ENCODE measurements around the gene ANKRD9.
A peak's percentile ranks its signal among the peaks of the same experiment; 100 is the strongest.
"Not testable (repeated sequence)": the region's sequence is repeated elsewhere in the genome, so short reads cannot be mapped to it uniquely, and the experiment has no call there.

ANKRD9 gene

DNA sequence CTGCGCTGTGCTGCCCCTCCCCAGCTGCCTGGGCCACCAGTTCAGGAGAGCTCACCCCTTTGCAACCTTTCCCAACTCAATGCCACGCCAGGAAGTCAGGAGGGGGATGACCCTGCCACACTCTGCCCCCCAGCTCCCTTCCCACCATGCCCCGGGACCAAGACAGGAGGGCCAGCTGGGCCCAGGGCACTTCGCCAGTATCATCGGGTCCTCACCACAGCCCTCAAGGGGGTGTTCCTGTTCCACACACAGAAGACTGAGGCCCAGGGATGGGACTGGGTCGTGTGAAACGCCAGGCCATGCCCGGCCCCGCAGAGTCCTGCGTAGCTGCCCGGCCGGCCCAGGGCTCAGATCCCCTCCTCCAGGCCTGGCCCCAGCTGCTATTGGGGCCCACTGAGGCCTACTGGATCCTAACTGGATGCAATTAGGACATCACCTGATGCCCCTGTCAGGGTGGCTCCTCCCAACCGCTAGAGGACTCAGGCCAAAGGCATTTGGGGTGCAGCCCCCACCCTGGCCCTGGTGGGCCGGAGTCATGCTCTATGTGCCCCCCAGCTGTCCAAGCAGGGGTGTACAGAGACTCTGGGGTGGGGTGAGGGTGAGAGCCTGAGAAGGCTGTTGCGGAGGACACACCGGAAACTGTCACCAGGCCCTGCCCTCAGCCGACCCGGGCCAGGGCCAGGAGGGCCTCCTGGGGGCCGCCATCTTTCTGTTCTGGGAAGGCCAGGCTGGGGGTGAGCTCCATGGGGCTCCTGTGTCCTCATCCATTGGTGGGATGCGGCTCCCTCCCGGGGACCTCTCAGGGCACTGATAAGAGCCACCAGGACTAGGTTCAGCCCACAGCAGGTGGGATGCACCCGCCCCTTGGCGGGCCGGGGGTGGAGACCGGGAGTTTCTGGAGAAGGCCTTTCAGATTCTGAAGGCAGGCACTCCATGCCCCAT, 29.3 kb upstream of the ANKRD9 start:
- no peak for DNase-seq (ENCODE audit: low read depth in 3 of 3)

- no peak for DNase-seq (ENCODE audit: low read depth in 3 of 3)
Measured at GRCh38 chr14:102537981-102538601, 28.5 kb upstream of the ANKRD9 start.

DNA sequence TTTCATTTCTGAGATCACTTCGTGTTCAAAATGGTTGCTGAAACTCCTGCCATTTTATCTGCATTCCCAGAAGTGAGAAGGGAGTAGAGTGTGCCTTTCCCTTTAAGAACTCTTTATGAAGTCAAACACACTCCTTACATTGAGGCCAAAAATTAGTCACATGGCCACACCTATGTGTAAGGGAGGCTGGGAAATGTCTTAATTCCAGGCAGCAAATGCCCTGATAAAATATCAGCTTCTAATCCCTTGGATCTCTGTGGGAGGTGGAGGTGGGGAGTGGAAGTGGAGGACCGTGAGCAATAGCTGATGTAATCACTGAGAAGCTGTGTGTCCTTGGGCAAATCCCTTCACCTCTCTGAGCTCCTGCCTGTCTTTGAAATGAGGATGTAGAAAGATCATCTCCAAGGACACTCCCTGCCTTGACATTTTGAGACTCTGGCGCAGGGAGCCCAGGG, 22.7 kb upstream of the ANKRD9 start:
- no peak for DNase-seq (ENCODE audit: low read depth in 3 of 3)

GRCh38 chr14:102530828-102531478, 21.4 kb upstream of the ANKRD9 start:
- no peak for DNase-seq (ENCODE audit: low read depth in 3 of 3)

DNA sequence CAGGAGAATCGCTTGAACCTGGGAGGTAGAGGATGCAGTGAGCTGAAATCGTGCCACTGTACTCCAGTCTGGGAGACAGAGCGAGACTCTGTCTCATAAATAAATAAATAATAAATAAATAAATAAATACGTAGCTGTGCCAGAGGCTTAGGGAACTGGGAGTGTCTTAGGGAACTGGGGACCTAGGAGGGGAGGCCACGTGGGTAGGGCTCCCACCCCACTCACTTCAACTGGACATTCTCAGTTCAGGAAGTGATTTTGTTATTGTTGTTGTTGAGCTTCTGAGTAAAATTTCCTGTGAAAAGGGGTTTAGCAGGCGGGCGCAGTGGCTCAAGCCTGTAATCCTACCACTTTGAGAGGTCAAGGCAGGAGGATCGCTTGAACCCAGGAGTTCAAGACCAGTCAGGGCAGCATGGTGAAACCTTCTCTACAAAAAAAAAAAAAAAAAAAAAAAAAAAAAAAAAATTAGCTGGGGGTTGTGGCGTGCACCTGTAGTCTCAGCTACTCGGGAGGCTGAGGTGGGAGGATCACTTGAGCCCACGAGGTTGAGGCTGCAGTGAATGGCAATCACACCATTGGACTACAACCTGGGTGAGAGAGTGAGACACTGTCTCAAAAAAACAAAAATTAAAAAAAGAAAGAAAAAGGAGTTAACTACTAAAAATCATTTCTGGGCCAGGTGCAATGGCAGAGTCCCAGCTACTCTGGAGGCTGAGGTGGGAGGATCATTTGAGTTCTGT, 19.0 kb upstream of the ANKRD9 start:
- no peak for DNase-seq (ENCODE audit: low read depth in 3 of 3)

DNA sequence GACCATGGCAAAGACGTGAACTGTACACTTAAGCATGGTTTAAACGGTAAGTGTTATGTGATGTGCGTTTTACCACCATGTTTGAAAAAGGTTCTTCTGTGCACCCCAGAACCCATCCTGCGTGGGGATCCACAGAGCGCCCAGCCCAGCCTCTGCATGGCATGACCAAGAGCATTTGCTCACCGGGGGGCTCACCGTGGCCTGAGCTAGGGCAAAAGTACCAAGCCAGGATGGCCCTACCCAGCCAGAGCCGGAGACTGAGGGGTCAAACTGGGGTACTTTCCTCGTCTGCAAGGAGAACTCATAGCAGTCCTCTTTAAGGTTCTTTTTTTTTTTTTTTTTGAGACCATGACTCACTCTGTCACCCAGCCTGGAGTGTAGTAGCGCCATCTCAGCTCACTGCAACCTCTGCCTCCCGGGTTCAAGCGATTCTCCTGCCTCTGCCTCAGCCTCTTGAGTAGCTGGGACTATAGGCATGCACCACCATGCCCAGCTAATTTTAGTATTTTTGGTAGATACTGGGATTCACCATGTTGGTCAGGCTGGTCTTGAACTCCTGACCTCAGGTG, 16.4 kb upstream of the ANKRD9 start:
- no peak for DNase-seq (ENCODE audit: low read depth in 3 of 3)

DNA sequence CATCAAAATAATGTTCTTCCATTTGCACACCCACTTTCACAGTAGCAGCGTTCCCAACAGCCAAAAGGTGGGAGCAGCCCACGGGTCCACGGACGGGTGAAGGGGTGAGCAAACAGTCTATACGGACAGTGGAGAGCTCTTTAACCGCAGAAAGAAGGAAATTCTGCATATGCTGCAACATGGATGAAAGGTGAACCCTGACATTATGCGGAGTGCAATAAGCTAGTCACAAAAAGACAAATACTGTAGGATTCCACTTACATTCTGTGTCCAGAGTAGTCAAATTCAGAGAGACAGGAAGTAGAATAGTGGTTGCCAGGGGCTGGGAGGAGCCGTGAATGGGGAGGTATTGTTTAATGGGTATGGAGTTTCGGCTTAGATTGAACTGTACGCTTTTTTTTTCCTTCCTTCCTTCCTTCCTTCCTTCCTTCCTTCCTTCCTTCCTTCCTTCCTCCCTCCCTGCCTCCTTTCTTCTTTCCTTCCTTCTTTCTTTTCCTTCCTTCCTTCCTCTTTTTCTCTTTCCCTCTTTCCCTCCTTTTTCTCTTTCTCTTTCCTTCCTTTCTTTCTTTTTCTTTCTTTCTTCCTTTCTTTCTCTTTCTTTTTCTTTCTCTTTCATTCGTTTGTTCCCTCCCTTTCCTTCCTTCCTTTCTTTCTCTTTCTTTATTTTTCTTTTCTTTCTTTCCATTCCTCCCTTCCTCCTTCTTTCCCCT, 15.8 kb upstream of the ANKRD9 start:
- peak in 1 of 3 experiments; percentile 25 for DNase-seq (ENCODE audit: low read depth in 3 of 3)

- DNase-seq (ENCODE audit: low read depth in 3 of 3) = peak; percentile 84 to 96 (median 87)
Measured at GRCh38 chr14:102524451-102525218, 15.1 kb upstream of the ANKRD9 start.

- DNase-seq (ENCODE audit: low read depth in 3 of 3) = no peak
Measured at GRCh38 chr14:102523569-102524450, 14.2 kb upstream of the ANKRD9 start.

DNA sequence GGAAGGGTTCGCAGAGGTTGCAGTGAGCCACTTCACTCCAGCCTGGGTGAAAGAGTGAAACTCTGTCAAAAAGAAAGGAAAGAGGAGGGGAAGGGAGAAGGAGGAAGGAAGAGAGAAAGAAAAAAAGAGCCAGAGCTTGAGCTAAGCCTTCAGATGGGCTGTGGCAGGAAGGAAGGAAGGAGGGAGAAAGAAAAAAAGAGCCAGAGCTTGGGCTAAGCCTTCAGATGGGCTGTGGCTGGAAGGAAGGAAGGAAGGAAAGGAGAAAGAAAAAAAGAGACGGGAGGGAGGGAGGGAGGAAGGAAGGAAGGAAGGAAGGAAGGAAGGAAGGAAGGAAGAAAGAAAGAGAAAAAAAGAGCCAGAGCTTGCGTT, 13.6 kb upstream of the ANKRD9 start:
- no peak for DNase-seq (ENCODE audit: low read depth in 3 of 3)

DNA sequence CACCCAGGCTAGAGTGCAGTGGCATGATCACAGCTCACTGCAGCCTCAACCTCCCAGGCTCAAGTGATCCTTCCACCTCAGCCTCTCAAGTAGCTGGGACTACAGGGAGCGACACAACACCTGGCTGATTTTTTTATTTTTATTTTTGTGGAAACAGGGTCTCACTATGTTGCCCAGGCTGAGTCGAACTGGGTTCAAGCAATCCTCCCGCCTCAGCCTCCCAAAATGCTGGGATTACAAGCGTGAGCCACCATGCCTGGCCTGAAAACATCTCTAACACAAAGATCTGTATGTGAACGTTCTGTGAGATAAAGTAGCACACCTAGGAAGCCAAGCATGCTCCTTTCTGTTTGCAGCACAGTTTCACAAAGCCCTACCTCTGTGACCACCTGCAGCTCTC, 10.1 kb upstream of the ANKRD9 start:
- not testable (repeated sequence) for DNase-seq (ENCODE audit: low read depth in 3 of 3)

DNA sequence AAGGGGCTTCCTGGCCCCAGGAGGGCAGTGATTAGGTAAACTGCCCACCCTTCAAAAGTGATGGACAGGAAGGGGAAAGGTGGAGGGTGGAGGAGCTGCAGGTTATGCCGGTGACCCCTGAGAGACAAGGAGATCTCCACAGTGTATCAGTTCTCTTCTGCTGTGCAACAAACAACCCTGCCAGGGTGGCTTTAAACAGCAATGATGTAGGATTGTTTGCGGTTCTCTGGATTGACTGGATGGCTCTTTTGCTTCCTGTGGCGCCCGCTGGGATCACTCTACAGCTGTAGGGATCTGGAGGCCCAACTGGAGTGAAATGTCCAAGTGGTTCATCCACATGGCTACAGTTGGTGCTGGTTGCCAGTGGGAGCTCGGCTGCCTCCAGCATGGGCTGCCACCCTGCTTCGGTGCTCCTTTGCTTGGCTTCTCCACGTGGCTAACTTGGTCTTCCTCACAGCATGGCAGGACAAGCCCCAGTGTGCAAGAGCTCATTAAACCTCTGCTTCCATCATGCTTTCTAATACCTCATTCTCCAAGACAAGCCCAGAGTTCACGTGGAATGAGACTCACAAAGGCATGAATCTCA, 8.6 kb upstream of the ANKRD9 start:
- DNase-seq (ENCODE audit: low read depth in 3 of 3) = no peak

- no peak for DNase-seq (ENCODE audit: low read depth in 3 of 3)
Measured at GRCh38 chr14:102517392-102518062, 8.0 kb upstream of the ANKRD9 start.

DNA sequence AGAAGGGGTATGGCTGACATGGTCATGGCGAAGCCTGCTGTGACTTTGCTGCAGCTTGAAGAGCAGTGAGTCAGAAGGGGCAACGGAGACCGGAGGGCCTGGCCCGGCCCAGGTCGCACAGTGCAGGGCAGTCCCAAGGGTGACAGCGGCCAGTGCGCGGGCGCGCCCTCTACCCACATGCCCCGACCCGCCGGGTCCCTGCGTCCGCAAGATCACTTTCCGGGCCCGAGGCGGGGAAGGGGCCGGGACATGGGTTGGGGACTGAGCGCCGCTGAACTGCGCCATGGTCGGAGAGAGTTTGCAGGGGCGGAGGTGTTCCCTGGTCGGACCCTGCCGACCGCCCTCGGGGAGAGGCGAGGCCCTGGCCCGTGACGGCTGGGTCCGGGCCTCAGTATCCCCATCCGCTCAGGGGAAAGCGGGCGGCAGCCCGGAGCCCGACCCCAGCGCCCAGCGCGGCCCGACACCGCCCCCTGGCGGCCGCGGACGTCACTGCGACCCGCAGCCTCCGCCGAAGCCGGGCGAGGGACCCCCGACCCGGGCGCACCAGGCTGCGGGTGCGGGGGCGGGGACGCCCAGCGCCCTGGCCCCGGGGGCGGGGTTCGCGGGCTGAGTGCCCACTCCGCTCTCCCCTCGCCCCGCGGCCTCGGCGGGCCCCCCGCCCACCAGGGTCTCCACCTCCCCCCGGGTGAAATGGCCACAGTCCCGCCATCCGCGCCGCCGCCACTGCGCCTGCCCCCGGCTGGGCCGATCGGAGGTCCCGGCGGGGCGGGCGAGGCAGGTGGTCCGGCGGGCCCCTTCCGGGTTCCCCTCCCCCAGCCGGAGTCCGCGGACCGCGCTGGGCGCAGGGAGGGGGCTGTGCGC, 7.2 kb upstream of the ANKRD9 start:
- DNase-seq (ENCODE audit: low read depth in 3 of 3) = peak in 2 of 3 experiments; percentile 33 to 55

GRCh38 chr14:102514987-102515733, 5.6 kb upstream of the ANKRD9 start:
- no peak for DNase-seq (ENCODE audit: low read depth in 3 of 3)
